ENCODE measurements around the gene SERPINB7. TPM values are rescaled to one million over a fixed set of nuclear protein-coding genes. Genes with fewer than 3 reads are reported as not detected.

Gene SERPINB7
- total RNA-seq, 1 experiment from 2014 or later = not detected

DNA sequence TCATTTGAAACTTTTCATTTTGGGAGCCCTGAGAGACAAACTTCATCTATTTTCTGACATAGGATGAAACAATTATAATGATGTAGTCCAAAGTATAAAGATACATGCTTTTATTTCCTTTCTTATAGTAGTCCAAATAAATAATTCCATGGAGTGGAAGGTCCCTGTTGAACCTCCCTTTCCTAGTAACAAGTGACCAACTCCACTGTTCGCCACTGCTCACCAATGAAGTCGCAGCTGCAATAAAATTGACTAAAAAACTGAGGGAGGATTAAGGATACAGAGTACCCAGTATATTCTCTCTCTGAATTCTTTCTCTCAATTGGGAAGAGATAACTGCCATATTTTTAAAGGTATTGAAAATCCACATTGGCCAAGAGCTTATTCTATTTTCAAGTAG lies 14.1 kb downstream of the SERPINB7 start (continued):
- TF ChIP-seq YY1 (IDR thresholded peaks at IDR 0.05; ENCODE audit: extremely low read depth, insufficient replicate concordance, low read depth, low read length) = no peak
- no peak for TF ChIP-seq CTCF (IDR thresholded peaks at IDR 0.05 in 2 of 3, conservative IDR thresholded peaks at IDR 0.05 in 1 of 3; ENCODE audit: borderline replicate concordance in 1 of 3, insufficient read depth in 1 of 3, low read depth in 2 of 3, low read length in 2 of 3)

- no peak overlapping the region for H3K27ac ChIP-seq (ENCODE audit: low read depth, low read length)
- ChIA-PET POLR2A (no interaction called here), RAD21 (ENCODE audit: low non-redundant PET in 1 of 2, low total read pairs in 2 of 2, uncharacterized antibody in 2 of 2, unreplicated experiment in 2 of 2) (no interaction called here), CTCF (no interaction called here)
- H3K4me2 ChIP-seq (ENCODE audit: low read length) = no peak overlapping the region
- TF ChIP-seq CBX3 (IDR thresholded peaks at IDR 0.05; ENCODE audit: low read depth) = no peak
- TF ChIP-seq ZFX (IDR thresholded peaks at IDR 0.05) = no peak
- no peak for TF ChIP-seq MAX (IDR thresholded peaks at IDR 0.05)
- no peak for TF ChIP-seq FOSL1 (IDR thresholded peaks at IDR 0.05; ENCODE audit: low read depth)
- TF ChIP-seq JUND (IDR thresholded peaks at IDR 0.05) = no peak
- no peak for TF ChIP-seq POLR2AphosphoS5 (IDR thresholded peaks at IDR 0.05; ENCODE audit: low read depth, low read length)
- TF ChIP-seq SIN3A (IDR thresholded peaks at IDR 0.05; ENCODE audit: low read depth) = no peak
- no peak for TF ChIP-seq SRF (IDR thresholded peaks at IDR 0.05; ENCODE audit: low read depth)
- no peak for TF ChIP-seq EZH2phosphoT487 (IDR thresholded peaks at IDR 0.05; ENCODE audit: borderline replicate concordance)
- no peak for TF ChIP-seq CTCF (IDR thresholded peaks at IDR 0.05 in 2 of 3, conservative IDR thresholded peaks at IDR 0.05 in 1 of 3; ENCODE audit: borderline replicate concordance in 1 of 3, insufficient read depth in 1 of 3, low read depth in 2 of 3, low read length in 2 of 3)
- TF ChIP-seq CEBPB (IDR thresholded peaks at IDR 0.05; ENCODE audit: low read depth) = no peak
- no peak for TF ChIP-seq ZNF274 (IDR thresholded peaks at IDR 0.05; ENCODE audit: low read depth, low read length)
- TF ChIP-seq ELF1 (IDR thresholded peaks at IDR 0.05; ENCODE audit: borderline replicate concordance, low read depth) = no peak
- no peak for TF ChIP-seq RAD21 (IDR thresholded peaks at IDR 0.05; ENCODE audit: low read depth)
- no peak for TF ChIP-seq SP1 (IDR thresholded peaks at IDR 0.05; ENCODE audit: low read depth)
- no peaks in the 10 kb centered on the region for H4K20me1 ChIP-seq (ENCODE audit: insufficient read depth)
- H3K9me3 ChIP-seq (ENCODE audit: control insufficient read depth in 1 of 2, insufficient read depth in 1 of 2, low read depth in 1 of 2, low read length in 2 of 2) = no peaks in the 10 kb centered on the region
- H3K79me2 ChIP-seq (ENCODE audit: insufficient read depth, low read length) = no peaks in the 10 kb centered on the region
- no TSS peak for BruUV-seq (replicated peaks)
- no peak overlapping the region for H3K9ac ChIP-seq (ENCODE audit: low read length)
- DNase-seq (ENCODE audit: low read depth, low spot score) = no peak
- H3K36me3 ChIP-seq (ENCODE audit: control insufficient read depth in 1 of 2, insufficient read depth in 2 of 2, low read length in 2 of 2) = no peaks in the 10 kb centered on the region
- no peak for ATAC-seq
- no peaks in the 10 kb centered on the region for H3K4me1 ChIP-seq (ENCODE audit: control insufficient read depth in 1 of 2, insufficient read depth in 2 of 2, low read length in 2 of 2)
- H2AFZ ChIP-seq (ENCODE audit: low read depth, low read length, poor library complexity, severe bottlenecking) = no peak overlapping the region
- H3K27me3 ChIP-seq (ENCODE audit: insufficient read depth, low read length) = no peaks in the 10 kb centered on the region
- intact Hi-C loops (cut with micrococcal nuclease) = no loop called here
- no peaks in the 10 kb centered on the region for H3K9me2 ChIP-seq (ENCODE audit: insufficient read depth)
- no peak overlapping the region for H3K4me3 ChIP-seq (replicated peaks in 1 of 2; ENCODE audit: low read depth in 1 of 2, low read length in 2 of 2)
These were observed 20.4 kb downstream of the SERPINB7 start for GRCh38 chr18:63795606-63796005.
